ENCODE results near the gene SIGLEC1.

GRCh38 chr20:3728354-3728753 lies 16.0 kb upstream of the SIGLEC1 start:
- TF ChIP-seq CTCF (IDR thresholded peaks at IDR 0.05; ENCODE audit: low read depth, low read length, poor library complexity, severe bottlenecking) (no peak), EZH2phosphoT487 (IDR thresholded peaks at IDR 0.05; ENCODE audit: borderline replicate concordance, low read length) (no peak)
